CD4-positive, alpha-beta T cell (primary cell): ENCODE measurements around the gene HELZ2. TPM values are rescaled to one million over a fixed set of nuclear protein-coding genes. Genes with fewer than 3 reads are reported as not detected.
A peak's percentile ranks its signal among the peaks of the same experiment; 100 is the strongest.

Source experiments
- ATAC-seq: fragments of 200-7000 bp; cut with Tn5 transposase; one replicate; pipeline ENCODE4 v1.10.0; 2022; ENCODE audit warnings: mild to moderate bottlenecking; ENCODE audit not compliant: poor library complexity
- CTCF ChIA-PET: fragments of 350-600 bp; sonication (Branson Sonifier 250); formaldehyde crosslinking; loops from one replicate; lab custom pipeline; 2021; ENCODE audit warnings: antibody characterized with exemption, inconsistent platforms; lab: Charles Lee
- POLR2A ChIA-PET: fragments of 350-600 bp; sonication (Branson Sonifier 250); formaldehyde crosslinking; loops from one replicate; lab custom pipeline; 2021; ENCODE audit warnings: antibody characterized with exemption, inconsistent platforms; lab: Charles Lee
- DNase-seq, 14 experiments: peaks; one replicate each; pipeline ENCODE4 v3.0.0-alpha.2; 2013 to 2020; ENCODE audit warnings: mixed read lengths in 2 of 14
- H3K27ac ChIP-seq, 2 donors: one replicate each; pipeline versions ENCODE4 v1.5.1 to v1.7.0; 2013; ENCODE audit warnings: low read length in 2 of 2, low read depth in 1 of 2, mild to moderate bottlenecking in 1 of 2
- H3K27me3 ChIP-seq, 2 experiments: 1 replicate in 1 of 2; 2 replicates in 1 of 2; pipeline versions ENCODE4 v1.6.1 to v1.7.0; 2013; ENCODE audit warnings: low read length in 2 of 2, control low read depth in 1 of 2, mild to moderate bottlenecking in 1 of 2, moderate library complexity in 1 of 2; ENCODE audit not compliant: insufficient read depth in 2 of 2, control insufficient read depth in 1 of 2
- H3K36me3 ChIP-seq: one replicate; pipeline ENCODE4 v1.6.1; 2013; ENCODE audit warnings: low read length, control low read depth; ENCODE audit not compliant: insufficient read depth
- H3K4me1 ChIP-seq: one replicate; pipeline ENCODE4 v1.6.1; 2013; ENCODE audit warnings: low read length, control low read depth; ENCODE audit not compliant: insufficient read depth
- H3K4me3 ChIP-seq: one replicate; pipeline ENCODE4 v1.5.1; 2013; ENCODE audit warnings: mild to moderate bottlenecking, low read length, moderate library complexity
- H3K9me3 ChIP-seq, 2 experiments: 1 replicate in 1 of 2; 2 replicates in 1 of 2; pipeline versions ENCODE4 v1.6.1 to v1.7.0; 2013; ENCODE audit warnings: low read length in 2 of 2, mild to moderate bottlenecking in 2 of 2, control low read depth in 1 of 2, moderate library complexity in 1 of 2; ENCODE audit not compliant: control insufficient read depth in 1 of 2, insufficient read depth in 1 of 2
- H3K27ac Mint-ChIP-seq: one replicate; pipeline ENCODE4 v1.8.0; 2020; ENCODE audit warnings: mixed read lengths
- H3K27me3 Mint-ChIP-seq: one replicate; pipeline ENCODE4 v1.8.0; 2021; ENCODE audit warnings: mixed read lengths
- H3K36me3 Mint-ChIP-seq: one replicate; pipeline ENCODE4 v1.8.0; 2021; ENCODE audit warnings: low read depth, mixed read lengths
- H3K4me1 Mint-ChIP-seq: one replicate; pipeline ENCODE4 v1.8.0; 2021; ENCODE audit warnings: low read depth, mixed read lengths
- H3K4me3 Mint-ChIP-seq: one replicate; pipeline ENCODE4 v1.8.0; 2020; ENCODE audit warnings: mild to moderate bottlenecking, mixed read lengths
- H3K9me3 Mint-ChIP-seq: one replicate; pipeline ENCODE4 v1.8.0; 2020; ENCODE audit warnings: mixed read lengths
- intact Hi-C, 2 experiments: fragments of 100-400 bp; cut with DNase I in 1 of 2; cut with micrococcal nuclease in 1 of 2; formaldehyde crosslinking; loops; one replicate each; pipeline versions ENCODE4 v1.15.1 to v1.9.0; 2023 to 2025; cut with DNase I, micrococcal nuclease
- total RNA-seq, 174 experiments: library from RNA in 2 of 174; stranded (reverse) in 2 of 174; gene quantifications; one replicate each; pipeline ENCODE4 v1.2.3 and lab custom pipeline; 2021 to 2026
- TF ChIP-seq, protein P1 (sequence below): fragments of 200-600 bp; IDR thresholded peaks from one replicate; pipeline ENCODE4 v1.8.0; 2022; ENCODE audit warnings: antibody characterized with exemption, mild to moderate bottlenecking

Gene HELZ2
- total RNA-seq, 2 experiments from 2014 or later = 57.7 to 59.6 TPM

DNA sequence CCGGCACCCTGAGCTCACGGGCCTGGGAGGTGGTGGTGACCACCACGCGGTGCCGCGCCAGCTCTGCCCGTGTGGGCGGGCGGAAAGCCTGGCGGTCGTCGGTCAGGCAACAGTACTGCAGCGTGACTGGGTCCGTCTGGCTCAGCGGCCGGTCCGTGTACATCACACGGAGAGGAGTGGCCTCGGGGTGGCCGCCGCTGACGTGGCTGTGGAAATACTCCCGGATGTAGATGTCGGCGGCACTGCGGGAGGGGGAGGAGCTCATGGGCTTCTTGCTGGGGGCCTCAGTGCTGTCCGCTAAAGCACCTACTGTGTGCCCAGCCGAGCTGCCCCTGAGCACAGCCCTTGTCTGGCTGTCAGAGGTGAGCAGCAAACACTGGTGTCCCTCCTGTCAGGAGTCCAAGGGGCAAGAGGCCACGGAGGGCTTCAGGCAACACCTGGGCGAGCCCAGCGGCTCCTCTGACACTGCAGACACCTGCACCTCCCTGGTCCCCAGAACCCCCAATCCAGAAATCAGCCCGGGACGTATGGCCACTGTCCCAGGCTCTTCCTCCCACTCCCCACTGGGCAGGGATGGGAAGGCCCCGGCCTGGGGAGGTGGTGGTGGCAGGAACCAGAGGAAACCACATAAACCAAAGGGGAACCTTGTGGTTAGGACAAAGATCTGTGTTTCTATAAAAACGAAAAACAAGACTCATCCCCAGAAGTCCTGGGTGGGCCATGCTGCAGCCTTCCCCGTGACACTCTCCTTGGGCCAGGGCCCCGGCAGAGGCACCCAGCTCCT lies 6.5 kb downstream of the HELZ2 start:
- Histone ChIP-seq H3K4me3 (peak overlapping the region; percentile 52), H3K27me3 (no peaks in the 10 kb centered on the region), H3K9me3 (peaks cover 0 to 3% of the 10 kb centered on the region in 2 experiments), H3K36me3 (peaks cover 23% of the 10 kb centered on the region), H3K27ac (no peak overlapping the region), H3K4me1 (peaks cover 39% of the 10 kb centered on the region)
- Mint-ChIP-seq H3K27me3 (no peaks in the 10 kb centered on the region), H3K9me3 (no peaks in the 10 kb centered on the region), H3K4me3 (peak overlapping the region; percentile 78), H3K4me1 (peaks cover 16% of the 10 kb centered on the region), H3K36me3 (no peaks in the 10 kb centered on the region), H3K27ac (peak overlapping the region; percentile 33)
- intact Hi-C loops = loop anchor here in 1 of 2 experiments (2.0 kb wide), 1 partner anchor 15 kb away; no protein-coding TSS in a partner anchor
- CTCF ChIA-PET = interaction anchor here (0.7 to 1.7 kb wide), 3 partner anchors 13 to 297 kb away, joined by 3 read pairs; partner anchors contain the start of genes PTK6 and TPD52L2
- POLR2A ChIA-PET = interaction anchor here (0.6 to 3.2 kb wide), 14 partner anchors 12 to 495 kb away, joined by 3 to 16 read pairs (median 4); partner anchors contain the start of genes GMEB2, PPDPF, SAMD10 and TCEA2
- peak; percentile 57 for ATAC-seq
- DNase-seq = peak; percentile 25 to 82 (median 38)
- TF ChIP-seq, protein P1, sequence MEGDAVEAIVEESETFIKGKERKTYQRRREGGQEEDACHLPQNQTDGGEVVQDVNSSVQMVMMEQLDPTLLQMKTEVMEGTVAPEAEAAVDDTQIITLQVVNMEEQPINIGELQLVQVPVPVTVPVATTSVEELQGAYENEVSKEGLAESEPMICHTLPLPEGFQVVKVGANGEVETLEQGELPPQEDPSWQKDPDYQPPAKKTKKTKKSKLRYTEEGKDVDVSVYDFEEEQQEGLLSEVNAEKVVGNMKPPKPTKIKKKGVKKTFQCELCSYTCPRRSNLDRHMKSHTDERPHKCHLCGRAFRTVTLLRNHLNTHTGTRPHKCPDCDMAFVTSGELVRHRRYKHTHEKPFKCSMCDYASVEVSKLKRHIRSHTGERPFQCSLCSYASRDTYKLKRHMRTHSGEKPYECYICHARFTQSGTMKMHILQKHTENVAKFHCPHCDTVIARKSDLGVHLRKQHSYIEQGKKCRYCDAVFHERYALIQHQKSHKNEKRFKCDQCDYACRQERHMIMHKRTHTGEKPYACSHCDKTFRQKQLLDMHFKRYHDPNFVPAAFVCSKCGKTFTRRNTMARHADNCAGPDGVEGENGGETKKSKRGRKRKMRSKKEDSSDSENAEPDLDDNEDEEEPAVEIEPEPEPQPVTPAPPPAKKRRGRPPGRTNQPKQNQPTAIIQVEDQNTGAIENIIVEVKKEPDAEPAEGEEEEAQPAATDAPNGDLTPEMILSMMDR = no peak

DNA sequence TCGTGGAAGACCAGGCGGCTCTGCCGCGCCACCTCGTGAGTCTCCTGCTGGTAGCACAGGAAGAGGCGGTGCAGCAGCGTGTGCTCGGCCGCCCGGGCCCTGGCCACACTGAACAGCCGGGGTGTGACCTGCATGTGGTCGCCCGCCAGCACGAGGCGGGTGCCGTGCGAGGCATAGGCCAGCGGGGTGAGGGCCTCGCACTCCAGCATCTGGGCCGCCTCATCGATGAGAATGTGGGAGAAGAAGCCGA lies 7.0 kb downstream of the HELZ2 start:
- H3K4me3 Mint-ChIP-seq = peak overlapping the region; percentile 30
- intact Hi-C loops = no loop called here
- H3K27me3 ChIP-seq = no peaks in the 10 kb centered on the region
- no peaks in the 10 kb centered on the region for H3K9me3 Mint-ChIP-seq
- no peak overlapping the region for H3K27ac Mint-ChIP-seq
- ChIA-PET POLR2A (interaction anchor here (0.6 to 3.2 kb wide), 7 partner anchors 12 to 173 kb away, joined by 3 to 16 read pairs (median 5); partner anchors contain the start of gene PPDPF), CTCF (interaction anchor here (1.5 to 1.7 kb wide), 2 partner anchors 14 to 30 kb away, joined by 3 read pairs; partner anchors contain the start of gene PTK6)
- ATAC-seq (no peak), DNase-seq (peak in 1 of 14 experiments; percentile 38)
- no peak overlapping the region for H3K4me3 ChIP-seq
- no peaks in the 10 kb centered on the region for H3K27me3 Mint-ChIP-seq
- peaks cover 35% of the 10 kb centered on the region for H3K4me1 ChIP-seq
- no peak overlapping the region for H3K27ac ChIP-seq
- H3K36me3 ChIP-seq = peaks cover 28% of the 10 kb centered on the region
- peaks cover 0 to 3% of the 10 kb centered on the region in 2 experiments for H3K9me3 ChIP-seq
- no peaks in the 10 kb centered on the region for H3K36me3 Mint-ChIP-seq
- H3K4me1 Mint-ChIP-seq = peaks cover 16% of the 10 kb centered on the region
- TF ChIP-seq, protein P1 = no peak

DNA sequence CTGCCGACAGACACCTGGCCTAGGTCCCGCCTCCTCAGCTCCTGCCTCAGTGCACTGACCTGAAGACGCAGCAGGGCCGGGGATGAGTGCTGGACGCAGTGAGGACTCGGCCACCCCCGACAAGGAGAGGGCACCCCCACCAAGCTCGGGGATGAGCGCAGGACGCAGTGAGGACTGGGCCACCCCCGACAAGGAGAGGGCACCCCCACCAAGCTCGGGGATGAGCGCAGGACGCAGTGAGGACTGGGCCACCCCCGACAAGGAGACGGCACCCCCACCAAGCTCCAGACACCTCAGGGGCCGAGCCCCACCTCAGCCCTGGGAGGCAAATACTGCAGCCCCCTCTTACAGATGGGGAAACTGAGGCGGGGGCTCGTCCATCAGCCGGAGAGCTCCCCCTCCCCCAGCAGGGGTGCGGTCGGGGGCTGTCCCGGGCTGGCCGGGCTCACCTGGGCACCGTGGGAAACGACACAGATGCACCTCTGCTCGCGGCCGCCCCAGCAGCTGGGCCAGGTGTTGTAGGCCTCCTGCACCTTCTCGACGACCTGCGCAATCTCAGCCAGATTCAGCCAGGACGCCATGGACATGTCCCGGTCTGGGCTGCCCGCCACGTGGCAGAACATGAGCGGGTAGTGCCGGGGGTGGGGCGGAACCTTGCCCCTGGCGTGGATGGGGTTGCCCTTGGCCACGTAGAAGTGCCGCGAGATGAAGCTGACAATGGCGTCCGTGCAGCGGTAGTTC lies 7.5 kb downstream of the HELZ2 start:
- Histone ChIP-seq H3K9me3 (peaks cover 0 to 3% of the 10 kb centered on the region in 2 experiments), H3K27ac (no peak overlapping the region), H3K4me1 (peaks cover 32% of the 10 kb centered on the region), H3K27me3 (no peaks in the 10 kb centered on the region), H3K4me3 (no peak overlapping the region), H3K36me3 (peaks cover 33% of the 10 kb centered on the region)
- Mint-ChIP-seq H3K9me3 (no peaks in the 10 kb centered on the region), H3K27me3 (no peaks in the 10 kb centered on the region), H3K4me3 (peak overlapping the region; percentile 30), H3K36me3 (no peaks in the 10 kb centered on the region), H3K4me1 (peaks cover 16% of the 10 kb centered on the region), H3K27ac (no peak overlapping the region)
- POLR2A ChIA-PET = interaction anchor here (0.9 to 3.2 kb wide), 5 partner anchors 11 to 174 kb away, joined by 3 to 16 read pairs (median 5); partner anchors contain the start of gene PPDPF
- intact Hi-C loops = no loop called here
- ATAC-seq (no peak), DNase-seq (peak in 1 of 14 experiments; percentile 41)
- TF ChIP-seq, protein P1 = no peak
- CTCF ChIA-PET = interaction anchor here (1.5 to 1.7 kb wide), 2 partner anchors 14 to 29 kb away, joined by 3 read pairs; partner anchors contain the start of gene PTK6
